HepG2 (cell line): Measurements from ENCODE around the gene NLRP5. TPM values are rescaled to one million over a fixed set of nuclear protein-coding genes. Genes with fewer than 3 reads are reported as not detected.

Experiments used
- ATAC-seq: fragments of 200-7000 bp; cut with Tn5 transposase; 3 replicates; pipeline ENCODE4 v1.9.1; 2020; ENCODE audit warnings: mild to moderate bottlenecking, moderate library complexity
- BruUV-seq: library from RNA; stranded (reverse); fragments of 400-500 nt; replicated peaks from 2 replicates; lab custom pipeline; 2021; lab: Mats Ljungman, UMichigan
- CTCF ChIA-PET: fragments of 300-600 bp; formaldehyde crosslinking; extraction: SDS; loops from one replicate; lab custom pipeline; 2021; ENCODE audit warnings: low total read pairs, inconsistent platforms, low intra/inter-chr PET ratio; lab: Yijun Ruan, JAX
- POLR2A ChIA-PET: fragments of 350-600 bp; sonication (Branson Sonifier 250); formaldehyde crosslinking; loops from one replicate; lab custom pipeline; 2020; ENCODE audit warnings: antibody characterized with exemption, inconsistent platforms; lab: Yijun Ruan, JAX
- DNase-seq: peaks from one replicate; pipeline ENCODE4 v3.0.0-alpha.2; 2015; ENCODE audit warnings: low spot score
- FAIRE-seq: peaks from 3 replicates; lab custom pipeline; 2011; peaks lifted over from hg19 to GRCh38; lab: Jason Lieb, UNC
- H2AFZ ChIP-seq: one replicate; pipeline ENCODE4 v1.6.1; 2011; ENCODE audit warnings: low read length, inconsistent platforms
- H3K27ac ChIP-seq: fragments of 300-600 bp; 3 replicates; pipeline ENCODE4 v1.8.0; 2011; ENCODE audit warnings: mixed run types, mild to moderate bottlenecking, mixed read lengths, low read length, inconsistent platforms; ENCODE audit not compliant: insufficient read depth; ENCODE audit errors: extremely low read length
- H3K27me3 ChIP-seq, 2 experiments: fragments of 200-600 bp in 1 of 2; 2 replicates in 1 of 2; 3 replicates in 1 of 2; pipeline versions ENCODE4 v1.6.0 to v1.8.0; 2011; ENCODE audit warnings: low read length in 2 of 2, mild to moderate bottlenecking in 2 of 2, moderate library complexity in 2 of 2, inconsistent platforms in 1 of 2; ENCODE audit not compliant: insufficient read depth in 2 of 2, control insufficient read depth in 1 of 2
- H3K36me3 ChIP-seq, 2 experiments: fragments of 200-600 bp in 1 of 2; replicated peaks in 1 of 2; 2 replicates in 1 of 2; 3 replicates in 1 of 2; pipeline versions ENCODE4 v1.5.1 to v1.8.0; 2011; ENCODE audit warnings: low read length in 2 of 2, inconsistent platforms in 1 of 2; ENCODE audit not compliant: insufficient read depth in 2 of 2, control insufficient read depth in 1 of 2
- H3K4me1 ChIP-seq: 2 replicates; pipeline ENCODE4 v1.5.1; 2012; ENCODE audit warnings: low read length, inconsistent platforms; ENCODE audit not compliant: insufficient read depth
- H3K4me2 ChIP-seq: 2 replicates; pipeline ENCODE4 v1.6.0; 2011; ENCODE audit warnings: low read depth, low read length, inconsistent platforms
- H3K4me3 ChIP-seq, 3 experiments: fragments of 200-600 bp in 1 of 3; sonication (generic), shearing (Covaris generic) in 1 of 3; replicated peaks in 1 of 3; 2 replicates each; pipeline ENCODE4 v1.5.1; 2011 to 2016; ENCODE audit warnings: low read length in 3 of 3, inconsistent platforms in 2 of 3, low read depth in 2 of 3, mild to moderate bottlenecking in 2 of 3, control low read depth in 1 of 3, mixed read lengths in 1 of 3; ENCODE audit not compliant: insufficient read depth in 1 of 3
- H3K79me2 ChIP-seq: one replicate; pipeline ENCODE4 v1.6.1; 2011; ENCODE audit warnings: low read length, inconsistent platforms; ENCODE audit not compliant: insufficient read depth
- H3K9ac ChIP-seq: 2 replicates; pipeline ENCODE4 v1.6.0; 2011; ENCODE audit warnings: mild to moderate bottlenecking, low read depth, low read length, inconsistent platforms; ENCODE audit not compliant: insufficient read depth
- H3K9me3 ChIP-seq: 2 replicates; pipeline ENCODE4 v1.5.1; 2012; ENCODE audit warnings: mild to moderate bottlenecking, low read length
- H4K20me1 ChIP-seq: 2 replicates; pipeline ENCODE4 v1.6.0; 2011; ENCODE audit warnings: inconsistent platforms, mild to moderate bottlenecking, low read length, moderate library complexity; ENCODE audit not compliant: insufficient read depth
- HDAC2 ChIP-seq: sonication (generic); formaldehyde crosslinking; IDR thresholded peaks from 2 replicates; pipeline ENCODE4 v1.4.0; 2020; ENCODE audit warnings: missing genetic modification reagents
- MIER3 ChIP-seq: IDR thresholded peaks from 2 replicates; pipeline ENCODE4 v1.6.1; 2016; ENCODE audit warnings: missing compliant biosample characterization, borderline replicate concordance
- SIX4 ChIP-seq: sonication (generic); formaldehyde crosslinking; IDR thresholded peaks from 2 replicates; pipeline ENCODE4 v1.4.0; 2020; ENCODE audit warnings: missing genetic modification reagents
- SUZ12 ChIP-seq: fragments of 150-350 bp; IDR thresholded peaks from 2 replicates; pipeline ENCODE4 v1.6.1; 2014; ENCODE audit warnings: low read depth, low read length
- ZC3H13 ChIP-seq: sonication (generic); formaldehyde crosslinking; IDR thresholded peaks from 2 replicates; pipeline ENCODE4 v1.8.1; 2023; ENCODE audit warnings: mild to moderate bottlenecking, missing genetic modification reagents, moderate library complexity
- ZEB1 ChIP-seq: IDR thresholded peaks from 2 replicates; pipeline ENCODE4 v1.6.1; 2012; ENCODE audit warnings: mild to moderate bottlenecking, low read depth, inconsistent platforms; ENCODE audit not compliant: insufficient replicate concordance
- ZFP36L1 ChIP-seq: sonication (generic); formaldehyde crosslinking; IDR thresholded peaks from 2 replicates; pipeline ENCODE4 v1.8.0; 2022; ENCODE audit warnings: mild to moderate bottlenecking, missing genetic modification reagents, moderate library complexity
- WGBS: methylation state at CpG from one replicate; pipeline ENCODE4 v1.1.6; 2017; ENCODE audit warnings: low lambda C conversion rate; 5-methylcytosine and 5-hydroxymethylcytosine counted together
- in situ Hi-C: cut with HindIII; loops from 2 replicates; pipeline ENCODE4 v1.10.0; 2017; ENCODE audit warnings: low pct_unique_long_range_greater_than_20kb; ENCODE audit not compliant: extremely low pct_ligation_motif_present
- intact Hi-C: fragments of 100-400 bp; cut with micrococcal nuclease; formaldehyde crosslinking; loops from one replicate; pipeline ENCODE4 v1.10.0; 2022; ENCODE audit not compliant: unreplicated experiment
- polyA plus RNA-seq, 8 experiments: library from polyadenylated mRNA; depleted of rRNA in 3 of 8; stranded (reverse) in 7 of 8; unstranded in 1 of 8; fragments of >200 nt; fragmentation: Illumina TruSeq in 4 of 8; extraction: Trizol in 4 of 8; gene quantifications; 2 replicates each; pipeline versions ENCODE4 v1.2.1 to v1.2.3, GENCODE V29; 2011 to 2016; ENCODE audit warnings: low read depth in 4 of 8, missing spikeins in 1 of 8, mixed read lengths in 1 of 8; ENCODE audit not compliant: insufficient read depth in 1 of 8
- total RNA-seq, 5 experiments: library from RNA; depleted of rRNA; stranded (reverse); fragments of >200 nt; fragmentation: Illumina TruSeq; extraction: Trizol; gene quantifications; 2 replicates each; pipeline ENCODE4 v1.2.3, GENCODE V29; 2016; ENCODE audit warnings: low read depth in 1 of 5
- TF ChIP-seq, protein P1 (sequence below): sonication (generic); formaldehyde crosslinking; IDR thresholded peaks from 2 replicates; pipeline ENCODE4 v1.5.1; 2020; ENCODE audit warnings: mild to moderate bottlenecking, missing genetic modification reagents, moderate library complexity
- TF ChIP-seq, protein P2 (sequence below): sonication (generic); formaldehyde crosslinking; IDR thresholded peaks from 2 replicates; pipeline ENCODE4 v1.5.0; 2020; ENCODE audit warnings: mild to moderate bottlenecking, missing genetic modification reagents, borderline replicate concordance

The NLRP5 gene
- total and polyA plus RNA-seq, 2 of the 13 experiments (the other 11 are each of a cell fraction or from before 2014, with no cell fraction given) = not detected

DNA sequence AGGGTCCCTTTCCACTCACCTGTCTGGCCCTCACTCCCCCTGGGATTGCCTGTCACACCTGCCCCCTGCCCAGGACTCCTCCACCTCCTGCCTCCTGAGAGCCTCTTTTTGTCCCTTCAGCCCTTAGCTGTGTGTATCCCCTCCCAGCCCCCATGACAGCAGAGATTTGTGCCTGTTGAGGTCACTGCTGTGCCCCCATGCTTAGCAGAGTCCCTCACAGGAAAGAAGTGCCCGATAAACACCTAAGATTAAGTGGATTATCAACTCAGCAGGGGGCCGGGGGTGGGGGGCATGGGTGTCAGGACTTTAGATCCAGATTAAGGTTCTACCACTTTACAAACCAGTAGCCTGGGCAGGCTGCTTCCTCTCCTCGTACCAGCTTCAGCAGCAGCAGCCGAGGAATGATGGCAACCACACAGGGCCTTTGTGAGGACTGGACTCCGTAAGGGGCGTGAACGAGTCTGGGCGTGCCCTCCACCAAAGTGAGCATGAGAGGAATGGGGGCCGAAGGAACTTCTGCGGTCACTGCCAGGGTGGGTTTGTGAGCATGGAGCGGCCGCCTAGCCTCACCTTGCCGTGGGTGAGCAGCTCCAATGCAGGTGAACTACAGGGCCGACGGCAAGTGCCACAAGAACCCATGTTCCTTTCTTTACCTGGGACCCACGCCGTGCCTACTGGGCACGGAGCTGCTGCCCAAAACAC is 98.4 kb downstream of the NLRP5 start:
- Histone ChIP-seq H3K9me3 (no peaks in the 10 kb centered on the region), H3K36me3 (peaks cover 8 to 23% of the 10 kb centered on the region in 2 experiments; a peak in 4 of 5 replicates), H3K4me1 (peaks cover 11% of the 10 kb centered on the region; the same call in 1 of the 2 replicates), H3K27ac (no peak overlapping the region), H3K4me2 (no peak overlapping the region), H3K4me3 (no peak overlapping the region), H3K79me2 (peaks cover 6% of the 10 kb centered on the region), H4K20me1 (peaks cover 20% of the 10 kb centered on the region), H3K9ac (no peak overlapping the region), H2AFZ (no peak overlapping the region), H3K27me3 (no peaks in the 10 kb centered on the region)
- WGBS = 90% methylated on average over 12 of the region's 18 CpGs
- POLR2A ChIA-PET = no interaction called here
- CTCF ChIA-PET = no interaction called here
- no TSS peak for BruUV-seq
- in situ Hi-C loops = no loop called here
- DNase-seq = no peak
- no peak for FAIRE-seq
- intact Hi-C loops = no loop called here
- ATAC-seq = no peak
- no peak for TF ChIP-seq SIX4 (CRISPR knock-in tag)
- TF ChIP-seq, protein P1, sequence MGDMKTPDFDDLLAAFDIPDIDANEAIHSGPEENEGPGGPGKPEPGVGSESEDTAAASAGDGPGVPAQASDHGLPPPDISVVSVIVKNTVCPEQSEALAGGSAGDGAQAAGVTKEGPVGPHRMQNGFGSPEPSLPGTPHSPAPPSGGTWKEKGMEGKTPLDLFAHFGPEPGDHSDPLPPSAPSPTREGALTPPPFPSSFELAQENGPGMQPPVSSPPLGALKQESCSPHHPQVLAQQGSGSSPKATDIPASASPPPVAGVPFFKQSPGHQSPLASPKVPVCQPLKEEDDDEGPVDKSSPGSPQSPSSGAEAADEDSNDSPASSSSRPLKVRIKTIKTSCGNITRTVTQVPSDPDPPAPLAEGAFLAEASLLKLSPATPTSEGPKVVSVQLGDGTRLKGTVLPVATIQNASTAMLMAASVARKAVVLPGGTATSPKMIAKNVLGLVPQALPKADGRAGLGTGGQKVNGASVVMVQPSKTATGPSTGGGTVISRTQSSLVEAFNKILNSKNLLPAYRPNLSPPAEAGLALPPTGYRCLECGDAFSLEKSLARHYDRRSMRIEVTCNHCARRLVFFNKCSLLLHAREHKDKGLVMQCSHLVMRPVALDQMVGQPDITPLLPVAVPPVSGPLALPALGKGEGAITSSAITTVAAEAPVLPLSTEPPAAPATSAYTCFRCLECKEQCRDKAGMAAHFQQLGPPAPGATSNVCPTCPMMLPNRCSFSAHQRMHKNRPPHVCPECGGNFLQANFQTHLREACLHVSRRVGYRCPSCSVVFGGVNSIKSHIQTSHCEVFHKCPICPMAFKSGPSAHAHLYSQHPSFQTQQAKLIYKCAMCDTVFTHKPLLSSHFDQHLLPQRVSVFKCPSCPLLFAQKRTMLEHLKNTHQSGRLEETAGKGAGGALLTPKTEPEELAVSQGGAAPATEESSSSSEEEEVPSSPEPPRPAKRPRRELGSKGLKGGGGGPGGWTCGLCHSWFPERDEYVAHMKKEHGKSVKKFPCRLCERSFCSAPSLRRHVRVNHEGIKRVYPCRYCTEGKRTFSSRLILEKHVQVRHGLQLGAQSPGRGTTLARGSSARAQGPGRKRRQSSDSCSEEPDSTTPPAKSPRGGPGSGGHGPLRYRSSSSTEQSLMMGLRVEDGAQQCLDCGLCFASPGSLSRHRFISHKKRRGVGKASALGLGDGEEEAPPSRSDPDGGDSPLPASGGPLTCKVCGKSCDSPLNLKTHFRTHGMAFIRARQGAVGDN (CRISPR knock-in tag) = 0 out of 2 replicates have a peak, but pooled peaks have one; percentile 15
- TF ChIP-seq ZEB1 = no peak
- no peak for TF ChIP-seq ZFP36L1 (CRISPR knock-in tag)
- TF ChIP-seq MIER3 (CRISPR knock-in tag) = no peak
- no peak for TF ChIP-seq HDAC2 (CRISPR knock-in tag)
- TF ChIP-seq, protein P2, sequence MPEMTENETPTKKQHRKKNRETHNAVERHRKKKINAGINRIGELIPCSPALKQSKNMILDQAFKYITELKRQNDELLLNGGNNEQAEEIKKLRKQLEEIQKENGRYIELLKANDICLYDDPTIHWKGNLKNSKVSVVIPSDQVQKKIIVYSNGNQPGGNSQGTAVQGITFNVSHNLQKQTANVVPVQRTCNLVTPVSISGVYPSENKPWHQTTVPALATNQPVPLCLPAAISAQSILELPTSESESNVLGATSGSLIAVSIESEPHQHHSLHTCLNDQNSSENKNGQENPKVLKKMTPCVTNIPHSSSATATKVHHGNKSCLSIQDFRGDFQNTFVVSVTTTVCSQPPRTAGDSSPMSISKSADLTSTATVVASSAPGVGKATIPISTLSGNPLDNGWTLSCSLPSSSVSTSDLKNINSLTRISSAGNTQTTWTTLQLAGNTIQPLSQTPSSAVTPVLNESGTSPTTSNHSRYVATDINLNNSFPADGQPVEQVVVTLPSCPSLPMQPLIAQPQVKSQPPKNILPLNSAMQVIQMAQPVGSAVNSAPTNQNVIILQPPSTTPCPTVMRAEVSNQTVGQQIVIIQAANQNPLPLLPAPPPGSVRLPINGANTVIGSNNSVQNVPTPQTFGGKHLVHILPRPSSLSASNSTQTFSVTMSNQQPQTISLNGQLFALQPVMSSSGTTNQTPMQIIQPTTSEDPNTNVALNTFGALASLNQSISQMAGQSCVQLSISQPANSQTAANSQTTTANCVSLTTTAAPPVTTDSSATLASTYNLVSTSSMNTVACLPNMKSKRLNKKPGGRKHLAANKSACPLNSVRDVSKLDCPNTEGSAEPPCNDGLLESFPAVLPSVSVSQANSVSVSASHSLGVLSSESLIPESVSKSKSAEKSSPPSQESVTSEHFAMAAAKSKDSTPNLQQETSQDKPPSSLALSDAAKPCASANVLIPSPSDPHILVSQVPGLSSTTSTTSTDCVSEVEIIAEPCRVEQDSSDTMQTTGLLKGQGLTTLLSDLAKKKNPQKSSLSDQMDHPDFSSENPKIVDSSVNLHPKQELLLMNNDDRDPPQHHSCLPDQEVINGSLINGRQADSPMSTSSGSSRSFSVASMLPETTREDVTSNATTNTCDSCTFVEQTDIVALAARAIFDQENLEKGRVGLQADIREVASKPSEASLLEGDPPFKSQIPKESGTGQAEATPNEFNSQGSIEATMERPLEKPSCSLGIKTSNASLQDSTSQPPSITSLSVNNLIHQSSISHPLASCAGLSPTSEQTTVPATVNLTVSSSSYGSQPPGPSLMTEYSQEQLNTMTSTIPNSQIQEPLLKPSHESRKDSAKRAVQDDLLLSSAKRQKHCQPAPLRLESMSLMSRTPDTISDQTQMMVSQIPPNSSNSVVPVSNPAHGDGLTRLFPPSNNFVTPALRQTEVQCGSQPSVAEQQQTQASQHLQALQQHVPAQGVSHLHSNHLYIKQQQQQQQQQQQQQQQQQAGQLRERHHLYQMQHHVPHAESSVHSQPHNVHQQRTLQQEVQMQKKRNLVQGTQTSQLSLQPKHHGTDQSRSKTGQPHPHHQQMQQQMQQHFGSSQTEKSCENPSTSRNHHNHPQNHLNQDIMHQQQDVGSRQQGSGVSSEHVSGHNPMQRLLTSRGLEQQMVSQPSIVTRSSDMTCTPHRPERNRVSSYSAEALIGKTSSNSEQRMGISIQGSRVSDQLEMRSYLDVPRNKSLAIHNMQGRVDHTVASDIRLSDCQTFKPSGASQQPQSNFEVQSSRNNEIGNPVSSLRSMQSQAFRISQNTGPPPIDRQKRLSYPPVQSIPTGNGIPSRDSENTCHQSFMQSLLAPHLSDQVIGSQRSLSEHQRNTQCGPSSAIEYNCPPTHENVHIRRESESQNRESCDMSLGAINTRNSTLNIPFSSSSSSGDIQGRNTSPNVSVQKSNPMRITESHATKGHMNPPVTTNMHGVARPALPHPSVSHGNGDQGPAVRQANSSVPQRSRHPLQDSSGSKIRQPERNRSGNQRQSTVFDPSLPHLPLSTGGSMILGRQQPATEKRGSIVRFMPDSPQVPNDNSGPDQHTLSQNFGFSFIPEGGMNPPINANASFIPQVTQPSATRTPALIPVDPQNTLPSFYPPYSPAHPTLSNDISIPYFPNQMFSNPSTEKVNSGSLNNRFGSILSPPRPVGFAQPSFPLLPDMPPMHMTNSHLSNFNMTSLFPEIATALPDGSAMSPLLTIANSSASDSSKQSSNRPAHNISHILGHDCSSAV (CRISPR knock-in tag) = no peak
- 0 out of 2 replicates have a peak, but pooled peaks have one; percentile 51 for TF ChIP-seq ZC3H13 (CRISPR knock-in tag)
- no peak for TF ChIP-seq SUZ12
